Neuronal stem cell (in vitro differentiated cells): ENCODE measurements around the gene PHF24.

Source experiments
- DNase-seq: peaks from one replicate; pipeline ENCODE4 v3.0.0-alpha.2; 2013; ENCODE audit warnings: low spot score
- H2AFZ ChIP-seq: one replicate; pipeline ENCODE4 v1.6.1; 2013; ENCODE audit warnings: mild to moderate bottlenecking, low read length, inconsistent platforms
- H2AK5ac ChIP-seq: 2 replicates; pipeline ENCODE4 v1.6.1; 2013; ENCODE audit warnings: low read depth, mild to moderate bottlenecking, inconsistent platforms, low read length, moderate library complexity, mixed read lengths
- H2BK120ac ChIP-seq: 2 replicates; pipeline ENCODE4 v1.6.1; 2013; ENCODE audit warnings: low read depth, mild to moderate bottlenecking, inconsistent platforms, low read length, moderate library complexity, mixed read lengths
- H2BK12ac ChIP-seq: one replicate; pipeline ENCODE4 v1.6.1; 2013; ENCODE audit warnings: low read length, inconsistent platforms
- H2BK15ac ChIP-seq: 2 replicates; pipeline ENCODE4 v1.6.1; 2013; ENCODE audit warnings: mild to moderate bottlenecking, low read length, inconsistent platforms, mixed read lengths
- H2BK5ac ChIP-seq: one replicate; pipeline ENCODE4 v1.6.1; 2013; ENCODE audit warnings: inconsistent platforms, mild to moderate bottlenecking, low read length, moderate library complexity
- H3K14ac ChIP-seq: one replicate; pipeline ENCODE4 v1.6.1; 2013; ENCODE audit warnings: low read length, inconsistent platforms
- H3K18ac ChIP-seq: 2 replicates; pipeline ENCODE4 v1.6.1; 2013; ENCODE audit warnings: low read length, inconsistent platforms
- H3K23ac ChIP-seq: 2 replicates; pipeline ENCODE4 v1.6.1; 2013; ENCODE audit warnings: low read depth, mild to moderate bottlenecking, mixed read lengths, low read length, inconsistent platforms; ENCODE audit not compliant: poor library complexity
- H3K27ac ChIP-seq: replicated peaks from 3 replicates; pipeline ENCODE4 v1.5.1; 2013; ENCODE audit warnings: low read length, inconsistent platforms
- H3K27me3 ChIP-seq, 3 experiments: 2 replicates each; pipeline ENCODE4 v1.6.1; 2013; ENCODE audit warnings: low read length in 3 of 3, mild to moderate bottlenecking in 2 of 3, inconsistent platforms in 1 of 3, low read depth in 1 of 3, mixed read lengths in 1 of 3, moderate library complexity in 1 of 3; ENCODE audit not compliant: control insufficient read depth in 3 of 3, insufficient read depth in 3 of 3
- H3K36me3 ChIP-seq, 2 donors: replicated peaks in 1 of 2; 2 replicates each; pipeline ENCODE4 v1.6.1; 2013; ENCODE audit warnings: low read length in 2 of 2; ENCODE audit not compliant: control insufficient read depth in 2 of 2, insufficient read depth in 2 of 2
- H3K4ac ChIP-seq: 2 replicates; pipeline ENCODE4 v1.6.1; 2013; ENCODE audit warnings: inconsistent platforms, mild to moderate bottlenecking, low read length, moderate library complexity
- H3K4me1 ChIP-seq, 2 donors: 1 replicate in 1 of 2; 2 replicates in 1 of 2; pipeline ENCODE4 v1.6.1; 2013; ENCODE audit warnings: low read length in 2 of 2, low read depth in 1 of 2; ENCODE audit not compliant: control insufficient read depth in 2 of 2, insufficient read depth in 1 of 2
- H3K4me2 ChIP-seq: one replicate; pipeline ENCODE4 v1.6.1; 2013; ENCODE audit warnings: mild to moderate bottlenecking, low read length, inconsistent platforms; ENCODE audit not compliant: insufficient read depth, poor library complexity, severe bottlenecking
- H3K4me3 ChIP-seq, 2 donors: 2 replicates each; pipeline ENCODE4 v1.5.1; 2013; ENCODE audit warnings: low read length in 2 of 2, mild to moderate bottlenecking in 2 of 2, inconsistent platforms in 1 of 2, moderate library complexity in 1 of 2
- H3K79me1 ChIP-seq: one replicate; pipeline ENCODE4 v1.6.1; 2013; ENCODE audit warnings: low read depth, mild to moderate bottlenecking, inconsistent platforms, low read length, moderate library complexity
- H3K9ac ChIP-seq: one replicate; pipeline ENCODE4 v1.6.1; 2013; ENCODE audit warnings: mild to moderate bottlenecking, low read depth, low read length, inconsistent platforms; ENCODE audit not compliant: poor library complexity
- H3K9me3 ChIP-seq, 2 donors: replicated peaks in 1 of 2; 2 replicates each; pipeline versions ENCODE3 to v1.6.1; 2013; ENCODE audit warnings: low read length in 2 of 2, mild to moderate bottlenecking in 2 of 2, inconsistent platforms in 1 of 2, low read depth in 1 of 2, mixed read lengths in 1 of 2, moderate library complexity in 1 of 2; ENCODE audit not compliant: control insufficient read depth in 2 of 2, insufficient read depth in 1 of 2
- H4K8ac ChIP-seq: one replicate; pipeline ENCODE4 v1.6.1; 2013; ENCODE audit warnings: low read depth, mild to moderate bottlenecking, inconsistent platforms, low read length, moderate library complexity
- H4K91ac ChIP-seq: one replicate; pipeline ENCODE4 v1.6.1; 2013; ENCODE audit warnings: low read length, low read depth, mild to moderate bottlenecking, inconsistent platforms; ENCODE audit not compliant: poor library complexity
- WGBS, 2 donors: extraction: QIAGEN DNeasy Blood & Tissue Kit; methylation state at CpG; one replicate each; pipeline ENCODE4 v1.1.7; 2013; ENCODE audit warnings: missing lambda C conversion rate in 2 of 2, mixed read lengths in 1 of 2; ENCODE audit not compliant: insufficient read length in 2 of 2, insufficient replicate concordance in 1 of 2; ENCODE audit errors: extremely low coverage in 2 of 2; 5-methylcytosine and 5-hydroxymethylcytosine counted together

PHF24 gene

GRCh38 chr9:35029241-35029640, 71.2 kb downstream of the PHF24 start:
- Histone ChIP-seq H3K4me1 (peaks cover 0 to 2% of the 10 kb centered on the region in 2 donors), H2BK12ac (no peak overlapping the region), H3K4me2 (no peak overlapping the region), H3K27ac (no peak overlapping the region), H3K4ac (no peak overlapping the region), H2AK5ac (no peak overlapping the region), H3K27me3 (no peaks in the 10 kb centered on the region), H3K79me1 (no peaks in the 10 kb centered on the region), H3K18ac (no peak overlapping the region), H4K91ac (no peak overlapping the region), H3K23ac (no peak overlapping the region), H2BK15ac (no peak overlapping the region), H2BK5ac (no peak overlapping the region), H2AFZ (no peak overlapping the region), H3K36me3 (peaks cover 0 to 5% of the 10 kb centered on the region in 2 donors), H3K14ac (no peak overlapping the region), H3K4me3 (no peak overlapping the region), H4K8ac (no peak overlapping the region), H2BK120ac (no peak overlapping the region), H3K9me3 (peaks cover 2 to 11% of the 10 kb centered on the region in 2 donors), H3K9ac (no peak overlapping the region)
- no CpG with 5 or more reads among the region's 4 CpGs for WGBS, 2 donors
- DNase-seq = no peak

GRCh38 chr9:35029852-35030251, 71.8 kb downstream of the PHF24 start:
- H3K27me3 ChIP-seq = no peaks in the 10 kb centered on the region
- WGBS, 2 donors = no CpG with 5 or more reads among the region's 2 CpGs

More at GRCh38 chr9:35029852-35030251, 71.8 kb downstream of the PHF24 start:
- Histone ChIP-seq H4K8ac (no peak overlapping the region), H3K79me1 (no peaks in the 10 kb centered on the region), H3K4ac (no peak overlapping the region), H2BK12ac (no peak overlapping the region), H2AFZ (no peak overlapping the region), H3K14ac (no peak overlapping the region), H3K23ac (no peak overlapping the region), H3K4me2 (no peak overlapping the region), H4K91ac (no peak overlapping the region), H3K9ac (no peak overlapping the region), H2BK5ac (no peak overlapping the region), H3K4me1 (peaks cover 0 to 2% of the 10 kb centered on the region in 2 donors), H2AK5ac (no peak overlapping the region), H3K36me3 (peaks cover 0 to 5% of the 10 kb centered on the region in 2 donors), H2BK120ac (no peak overlapping the region), H3K27ac (no peak overlapping the region), H2BK15ac (no peak overlapping the region), H3K9me3 (peaks cover 2 to 11% of the 10 kb centered on the region in 2 donors), H3K18ac (no peak overlapping the region), H3K4me3 (no peak overlapping the region)
- DNase-seq = no peak
